Measurements from ENCODE around the gene RTEL1. TPM values are rescaled to one million over a fixed set of nuclear protein-coding genes. Genes with fewer than 3 reads are reported as not detected.
"Not testable (repeated sequence)": the region's sequence is repeated elsewhere in the genome, so short reads cannot be mapped to it uniquely, and the experiment has no call there.

The RTEL1 gene
- total and polyA plus RNA-seq, 2 experiments from 2014 or later, result 14.8 to 14.9 TPM

DNA sequence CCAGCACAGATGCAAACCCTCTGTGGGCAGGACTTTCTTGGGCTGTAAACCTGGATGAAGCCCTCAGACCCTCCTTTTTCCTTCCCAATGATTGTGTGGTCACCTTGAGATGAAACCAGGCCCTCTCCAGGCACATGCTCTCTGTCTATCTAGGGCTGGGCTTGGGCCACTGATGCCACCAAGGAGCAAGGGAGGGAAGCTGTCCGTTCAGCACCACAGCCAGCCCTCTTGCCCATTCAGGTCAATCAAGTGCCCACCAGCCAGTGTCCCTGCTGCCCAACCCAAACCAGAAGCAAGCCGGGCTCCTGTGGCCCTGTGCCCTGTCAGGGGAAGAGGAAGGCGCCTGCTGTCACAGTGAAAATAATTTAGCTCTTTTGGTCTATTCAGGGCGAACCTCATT, 12.9 kb upstream of the RTEL1 start:
- Histone ChIP-seq H3K36me3 (no peaks in the 10 kb centered on the region), H3K27ac (no peak overlapping the region), H3K4me3 (no peak overlapping the region), H3K4me1 (ENCODE audit: low read depth) (no peaks in the 10 kb centered on the region), H3K9me3 (ENCODE audit: low read depth) (no peaks in the 10 kb centered on the region), H3K27me3 (peaks cover 12% of the 10 kb centered on the region)
- no peak for TF ChIP-seq CTCF (IDR thresholded peaks at IDR 0.05; ENCODE audit: low read depth, low read length)
- peak in 1 of 2 donors; percentile 60 for DNase-seq (ENCODE audit: low read depth in 1 of 2, low spot score in 1 of 2)

DNA sequence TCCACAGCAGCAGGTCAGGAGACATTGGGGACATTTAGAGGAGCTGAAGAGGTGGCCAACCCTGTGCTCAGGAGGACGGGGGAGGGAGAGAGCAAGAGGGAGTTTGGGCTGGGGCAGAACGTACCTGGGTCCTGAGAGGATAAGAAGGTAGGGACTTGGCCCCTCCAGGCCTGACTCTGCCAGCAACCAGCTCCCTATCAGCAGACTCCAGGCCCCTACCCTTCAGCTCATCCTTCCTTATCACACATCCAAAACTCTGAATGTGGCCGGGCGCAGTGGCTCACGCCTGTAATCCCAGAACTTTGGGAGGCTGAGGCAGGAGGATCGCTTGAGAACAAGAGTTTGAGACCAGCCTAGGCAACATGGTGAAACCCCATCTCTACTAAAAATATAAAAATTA, 9.9 kb upstream of the RTEL1 start:
- no peak for TF ChIP-seq CTCF (IDR thresholded peaks at IDR 0.05; ENCODE audit: low read depth, low read length)

DNA sequence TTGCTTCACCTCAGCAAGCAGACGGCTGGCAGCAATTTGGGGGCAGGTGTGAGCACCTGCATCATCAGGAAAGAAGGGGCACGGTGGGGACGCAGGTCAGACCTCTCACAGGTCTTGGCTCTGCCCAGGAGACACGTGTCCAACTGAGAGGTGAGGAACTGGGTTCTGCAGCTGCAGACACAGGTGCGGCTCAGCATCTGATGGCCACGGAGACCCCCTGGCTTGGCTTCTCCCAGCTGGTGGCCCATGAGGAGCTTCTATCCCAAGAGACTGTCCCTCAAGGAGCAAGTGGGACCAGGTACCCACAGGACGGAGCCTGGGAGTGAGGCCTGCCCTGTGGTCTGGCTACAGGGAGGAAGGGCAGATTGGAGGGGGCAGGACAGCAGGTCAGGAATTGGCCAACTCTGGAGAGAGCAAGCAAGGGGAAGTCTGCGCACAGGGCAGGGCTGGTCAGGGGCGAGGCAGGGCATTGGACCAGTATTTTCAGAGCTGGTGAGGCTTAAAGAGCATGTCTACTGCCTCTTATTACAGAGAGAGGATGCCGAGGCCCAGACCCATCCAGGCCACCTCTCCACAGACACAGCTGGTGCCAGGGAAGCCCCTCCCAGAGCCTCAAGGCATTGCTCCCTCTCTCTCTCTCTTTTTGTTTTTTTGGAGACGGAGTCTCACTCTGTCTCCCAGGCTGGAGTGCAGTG, 9.1 kb upstream of the RTEL1 start:
- Histone ChIP-seq H3K36me3 (no peaks in the 10 kb centered on the region), H3K4me3 (no peak overlapping the region), H3K9me3 (ENCODE audit: low read depth) (no peaks in the 10 kb centered on the region), H3K4me1 (ENCODE audit: low read depth) (no peaks in the 10 kb centered on the region), H3K27ac (no peak overlapping the region), H3K27me3 (peaks cover 22% of the 10 kb centered on the region)
- DNase-seq (ENCODE audit: low read depth in 1 of 2, low spot score in 1 of 2), result no peak
- TF ChIP-seq CTCF (IDR thresholded peaks at IDR 0.05; ENCODE audit: low read depth, low read length), result no peak

More for the DNA sequence above, 9.9 kb upstream of the RTEL1 start:
- H3K36me3 ChIP-seq, result no peaks in the 10 kb centered on the region
- H3K27me3 ChIP-seq, result peaks cover 23% of the 10 kb centered on the region
- DNase-seq (ENCODE audit: low read depth in 1 of 2, low spot score in 1 of 2), result no peak
- H3K4me1 ChIP-seq (ENCODE audit: low read depth), result no peaks in the 10 kb centered on the region
- H3K9me3 ChIP-seq (ENCODE audit: low read depth), result no peaks in the 10 kb centered on the region
- no peak overlapping the region for H3K27ac ChIP-seq
- no peak overlapping the region for H3K4me3 ChIP-seq

GRCh38 chr20:63650486-63650885, 7.6 kb upstream of the RTEL1 start:
- H3K9me3 ChIP-seq (ENCODE audit: low read depth); H3K36me3 ChIP-seq; DNase-seq (ENCODE audit: low read depth in 1 of 2, low spot score in 1 of 2); H3K27ac ChIP-seq; H3K4me3 ChIP-seq; H3K4me1 ChIP-seq (ENCODE audit: low read depth): not testable (repeated sequence)
- H3K27me3 ChIP-seq, result peaks cover 22% of the 10 kb centered on the region

- DNase-seq (ENCODE audit: low read depth in 1 of 2, low spot score in 1 of 2), result no peak
- peak overlapping the region; percentile 50 for H3K4me3 ChIP-seq
Measured at GRCh38 chr20:63651942-63652191, 6.2 kb upstream of the RTEL1 start.

More at GRCh38 chr20:63651942-63652191, 6.2 kb upstream of the RTEL1 start:
- Histone ChIP-seq H3K27ac (no peak overlapping the region), H3K27me3 (peaks cover 22% of the 10 kb centered on the region), H3K9me3 (ENCODE audit: low read depth) (no peaks in the 10 kb centered on the region), H3K36me3 (no peaks in the 10 kb centered on the region), H3K4me1 (ENCODE audit: low read depth) (no peaks in the 10 kb centered on the region)
- TF ChIP-seq CTCF (IDR thresholded peaks at IDR 0.05; ENCODE audit: low read depth, low read length), result no peak
